Naive thymus-derived CD4-positive, alpha-beta T cell (primary cell): ENCODE results near the gene ZFAND2B. TPM values are rescaled to one million over a fixed set of nuclear protein-coding genes. Genes with fewer than 3 reads are reported as not detected.
"Not testable (repeated sequence)": the region's sequence is repeated elsewhere in the genome, so short reads cannot be mapped to it uniquely, and the experiment has no call there.

ENCODE experiments used
- ATAC-seq: fragments of 150-1000 bp; cut with Tn5 transposase; 2 replicates; pipeline ENCODE4 v1.10.0; 2021; ENCODE audit warnings: mild to moderate bottlenecking, moderate library complexity
- CTCF ChIA-PET: fragments of 350-600 bp; sonication (Branson Sonifier 250); formaldehyde crosslinking; loops from one replicate; lab custom pipeline; 2021; ENCODE audit warnings: antibody characterized with exemption; lab: Charles Lee
- POLR2A ChIA-PET: fragments of 350-600 bp; sonication (Branson Sonifier 250); formaldehyde crosslinking; loops from one replicate; lab custom pipeline; 2021; ENCODE audit warnings: antibody characterized with exemption, inconsistent platforms; lab: Charles Lee
- DNase-seq, 9 donors: peaks; one replicate each; pipeline versions ENCODE4 v3.0.0 to v3.0.0-alpha.2; 2020 to 2022; ENCODE audit warnings: mixed read lengths in 1 of 9
- H3K27ac ChIP-seq: one replicate; pipeline ENCODE4 v1.7.0; 2013; ENCODE audit warnings: mild to moderate bottlenecking, low read depth, low read length, moderate library complexity
- H3K27me3 ChIP-seq, 2 donors: one replicate each; pipeline ENCODE4 v1.7.0; 2013; ENCODE audit warnings: low read length in 2 of 2, mild to moderate bottlenecking in 2 of 2, moderate library complexity in 2 of 2; ENCODE audit not compliant: control insufficient read depth in 2 of 2, insufficient read depth in 2 of 2
- H3K36me3 ChIP-seq, 3 experiments: 1 replicate in 2 of 3; 2 replicates in 1 of 3; pipeline ENCODE4 v1.7.0; 2013; ENCODE audit warnings: low read length in 3 of 3, mild to moderate bottlenecking in 3 of 3, moderate library complexity in 1 of 3; ENCODE audit not compliant: insufficient read depth in 3 of 3, control insufficient read depth in 2 of 3
- H3K4me1 ChIP-seq, 2 donors: one replicate each; pipeline ENCODE4 v1.7.0; 2013; ENCODE audit warnings: low read length in 2 of 2, mild to moderate bottlenecking in 2 of 2, moderate library complexity in 1 of 2; ENCODE audit not compliant: control insufficient read depth in 2 of 2, insufficient read depth in 2 of 2
- H3K4me3 ChIP-seq: 2 replicates; pipeline ENCODE4 v1.7.0; 2013; ENCODE audit warnings: mild to moderate bottlenecking, low read length
- H3K9me3 ChIP-seq, 3 experiments: 1 replicate in 2 of 3; 2 replicates in 1 of 3; pipeline ENCODE4 v1.7.0; 2013; ENCODE audit warnings: low read length in 3 of 3; ENCODE audit not compliant: control insufficient read depth in 2 of 3
- H3K27ac Mint-ChIP-seq, 9 donors: one replicate each; pipeline ENCODE4 v1.8.0; 2020 to 2022; ENCODE audit warnings: mixed read lengths in 9 of 9, mild to moderate bottlenecking in 8 of 9, moderate library complexity in 5 of 9, inconsistent platforms in 2 of 9
- H3K27me3 Mint-ChIP-seq, 5 donors: one replicate each; pipeline ENCODE4 v1.8.0; 2021 to 2022; ENCODE audit warnings: mixed read lengths in 5 of 5, mild to moderate bottlenecking in 1 of 5
- H3K36me3 Mint-ChIP-seq, 5 donors: one replicate each; pipeline ENCODE4 v1.8.0; 2020 to 2022; ENCODE audit warnings: mixed read lengths in 5 of 5, mild to moderate bottlenecking in 3 of 5, inconsistent platforms in 1 of 5
- H3K4me1 Mint-ChIP-seq, 7 donors: one replicate each; pipeline ENCODE4 v1.8.0; 2020 to 2022; ENCODE audit warnings: mixed read lengths in 7 of 7, mild to moderate bottlenecking in 3 of 7, inconsistent platforms in 1 of 7
- H3K4me3 Mint-ChIP-seq, 10 donors: one replicate each; pipeline ENCODE4 v1.8.0; 2020 to 2022; ENCODE audit warnings: mild to moderate bottlenecking in 10 of 10, mixed read lengths in 10 of 10, moderate library complexity in 6 of 10, inconsistent platforms in 2 of 10
- H3K9me3 Mint-ChIP-seq, 11 donors: one replicate each; pipeline ENCODE4 v1.8.0; 2020 to 2022; ENCODE audit warnings: mixed read lengths in 11 of 11, mild to moderate bottlenecking in 4 of 11, inconsistent platforms in 1 of 11, moderate library complexity in 1 of 11
- intact Hi-C, 2 donors: fragments of 100-400 bp; cut with micrococcal nuclease; formaldehyde crosslinking; loops; one replicate each; pipeline ENCODE4 v1.15.1; 2023
- polyA plus RNA-seq, 2 donors: library from polyadenylated mRNA; unstranded; fragments of 300-500 nt; fragmentation: Illumina TruSeq; gene quantifications; one replicate each; pipeline ENCODE4 v1.2.3, GENCODE V29; 2021
- total RNA-seq, 6 experiments: library from RNA in 5 of 6; stranded (reverse) in 5 of 6; gene quantifications; 1 replicate in 5 of 6; 2 replicates in 1 of 6; pipeline ENCODE4 v1.2.3 and lab custom pipeline; 2021 to 2026

Gene ZFAND2B
- total and polyA plus RNA-seq, 7 experiments from 2014 or later = 50.1 to 90.7 (median 72.4) TPM

- H3K27me3 ChIP-seq = no peaks in the 10 kb centered on the region
- DNase-seq (peak in 1 of 9 donors; percentile 19), ATAC-seq (no peak)
- no peak overlapping the region for H3K27ac ChIP-seq
- ChIA-PET POLR2A (interaction anchor here (1.1 kb wide), 1 partner anchor 10 kb away, joined by 4 read pairs; the partner anchor contains the start of gene CNPPD1), CTCF (no interaction called here)
- Mint-ChIP-seq H3K27me3 (no peaks in the 10 kb centered on the region), H3K4me3 (no peak overlapping the region), H3K36me3 (peaks cover 0 to 21% (median 9%) of the 10 kb centered on the region in 5 donors), H3K4me1 (peaks cover 9 to 23% (median 19%) of the 10 kb centered on the region in 7 donors), H3K9me3 (no peaks in the 10 kb centered on the region), H3K27ac (peak overlapping the region in 6 of 9 donors; percentile 5 to 46 (median 24))
- H3K9me3 ChIP-seq = no peaks in the 10 kb centered on the region
- H3K4me3 ChIP-seq = no peak overlapping the region
- intact Hi-C loops = no loop called here
- H3K4me1 ChIP-seq = peaks cover 3 to 9% of the 10 kb centered on the region in 2 donors
- H3K36me3 ChIP-seq = peaks cover 11 to 33% (median 25%) of the 10 kb centered on the region in 3 experiments
Observed at GRCh38 chr2:219186754-219187456, 19.7 kb upstream of the ZFAND2B start.

GRCh38 chr2:219197388-219197787 lies 9.2 kb upstream of the ZFAND2B start:
- Mint-ChIP-seq H3K4me1 (peaks cover 6 to 22% (median 12%) of the 10 kb centered on the region in 7 donors), H3K27ac (peak overlapping the region in 1 of 9 donors; percentile 45), H3K36me3 (peaks cover 0 to 2% (median 0%) of the 10 kb centered on the region in 5 donors), H3K9me3 (peaks cover 0 to 3% (median 0%) of the 10 kb centered on the region in 11 donors), H3K27me3 (peaks cover 0 to 12% (median 10%) of the 10 kb centered on the region in 5 donors), H3K4me3 (no peak overlapping the region)
- H3K4me3 ChIP-seq = no peak overlapping the region
- H3K4me1 ChIP-seq = peaks cover 4 to 9% of the 10 kb centered on the region in 2 donors
- ChIA-PET POLR2A (interaction anchor here (1.2 to 6.8 kb wide), 4 partner anchors 9 to 21 kb away, joined by 4 to 35 read pairs (median 6); partner anchors contain the start of genes CNPPD1 and ZFAND2B), CTCF (interaction anchor here (0.6 kb wide), 1 partner anchor 16 kb away, joined by 3 read pairs; no protein-coding TSS in a partner anchor)
- H3K27me3 ChIP-seq = no peaks in the 10 kb centered on the region
- H3K9me3 ChIP-seq = no peaks in the 10 kb centered on the region
- H3K27ac ChIP-seq = no peak overlapping the region
- intact Hi-C loops = no loop called here
- no peaks in the 10 kb centered on the region for H3K36me3 ChIP-seq
- DNase-seq = no peak
- ATAC-seq = no peak

GRCh38 chr2:219198974-219199373 lies 7.6 kb upstream of the ZFAND2B start:
- no peaks in the 10 kb centered on the region for H3K36me3 ChIP-seq
- Mint-ChIP-seq H3K27ac (peak overlapping the region in 1 of 9 donors; percentile 10), H3K4me3 (peak overlapping the region in 8 of 10 donors; percentile 1 to 91 (median 8)), H3K27me3 (peaks cover 0 to 12% (median 10%) of the 10 kb centered on the region in 5 donors), H3K36me3 (peaks cover 0 to 2% (median 0%) of the 10 kb centered on the region in 5 donors), H3K9me3 (peaks cover 0 to 3% (median 0%) of the 10 kb centered on the region in 11 donors), H3K4me1 (peaks cover 6 to 22% (median 12%) of the 10 kb centered on the region in 7 donors)
- no peaks in the 10 kb centered on the region for H3K27me3 ChIP-seq
- H3K27ac ChIP-seq = no peak overlapping the region
- H3K4me1 ChIP-seq = peaks cover 4 to 9% of the 10 kb centered on the region in 2 donors
- POLR2A ChIA-PET = interaction anchor here (0.8 to 17.4 kb wide), 4 partner anchors 12 to 80 kb away, joined by 3 to 343 read pairs (median 7); partner anchors contain the start of genes CNPPD1, DNAJB2 and SLC23A3
- intact Hi-C loops = no loop called here
- H3K4me3 ChIP-seq = no peak overlapping the region
- H3K9me3 ChIP-seq = no peaks in the 10 kb centered on the region
- ATAC-seq (no peak), DNase-seq (peak in 1 of 9 donors; percentile 19)
- CTCF ChIA-PET = no interaction called here

- ChIA-PET CTCF (no interaction called here), POLR2A (interaction anchor here (0.8 to 17.4 kb wide), 6 partner anchors 12 to 79 kb away, joined by 3 to 343 read pairs (median 4); partner anchors contain the start of genes CNPPD1, DNAJB2 and SLC23A3)
- ATAC-seq (no peak), DNase-seq (peak in 1 of 9 donors; percentile 13)
- Mint-ChIP-seq H3K4me1 (peaks cover 6 to 22% (median 12%) of the 10 kb centered on the region in 7 donors), H3K36me3 (peaks cover 0 to 4% (median 0%) of the 10 kb centered on the region in 5 donors), H3K9me3 (peaks cover 0 to 3% (median 0%) of the 10 kb centered on the region in 11 donors), H3K4me3 (peak overlapping the region in 8 of 10 donors; percentile 1 to 91 (median 12)), H3K27me3 (peaks cover 0 to 12% (median 10%) of the 10 kb centered on the region in 5 donors), H3K27ac (peak overlapping the region in 2 of 9 donors; percentile 9 to 10)
- Histone ChIP-seq H3K27ac (no peak overlapping the region), H3K36me3 (no peaks in the 10 kb centered on the region), H3K4me1 (peaks cover 4 to 9% of the 10 kb centered on the region in 2 donors), H3K4me3 (no peak overlapping the region), H3K27me3 (no peaks in the 10 kb centered on the region), H3K9me3 (no peaks in the 10 kb centered on the region)
- intact Hi-C loops = no loop called here
Observed at GRCh38 chr2:219199470-219200211, 6.9 kb upstream of the ZFAND2B start.

GRCh38 chr2:219200502-219201326 lies 5.9 kb upstream of the ZFAND2B start:
- H3K9me3 Mint-ChIP-seq, H3K9me3 ChIP-seq, H3K36me3 Mint-ChIP-seq, ATAC-seq, intact Hi-C loops, H3K4me1 ChIP-seq, H3K27me3 ChIP-seq, H3K36me3 ChIP-seq: not testable (repeated sequence)
- POLR2A ChIA-PET = interaction anchor here (0.6 to 17.4 kb wide), 6 partner anchors 11 to 54 kb away, joined by 3 to 343 read pairs (median 8); partner anchors contain the start of genes CNPPD1 and SLC23A3
- peak overlapping the region; percentile 53 to 91 (median 82) for H3K4me3 Mint-ChIP-seq
- peaks cover 0 to 12% (median 8%) of the 10 kb centered on the region in 5 donors for H3K27me3 Mint-ChIP-seq
- DNase-seq = peak in 6 of 9 donors; percentile 21 to 46 (median 32)
- peak overlapping the region; percentile 56 to 94 (median 80) for H3K27ac Mint-ChIP-seq
- CTCF ChIA-PET = interaction anchor here (1.3 kb wide), 1 partner anchor 80 kb away, joined by 3 read pairs; no protein-coding TSS in a partner anchor
- H3K27ac ChIP-seq = peak overlapping the region; percentile 14
- peaks cover 6 to 22% (median 12%) of the 10 kb centered on the region in 7 donors for H3K4me1 Mint-ChIP-seq
- peak overlapping the region; percentile 41 for H3K4me3 ChIP-seq
